T follicular helper cell (primary cell): ENCODE measurements around the gene ADAMTS13.

Experiments used
- DNase-seq: peaks from one replicate; pipeline ENCODE4 v3.0.0-alpha.2; 2020; ENCODE audit warnings: low read depth

The ADAMTS13 gene

GRCh38 chr9:133454943-133455673 lies 32.9 kb downstream of the ADAMTS13 start:
- no peak for DNase-seq

DNA sequence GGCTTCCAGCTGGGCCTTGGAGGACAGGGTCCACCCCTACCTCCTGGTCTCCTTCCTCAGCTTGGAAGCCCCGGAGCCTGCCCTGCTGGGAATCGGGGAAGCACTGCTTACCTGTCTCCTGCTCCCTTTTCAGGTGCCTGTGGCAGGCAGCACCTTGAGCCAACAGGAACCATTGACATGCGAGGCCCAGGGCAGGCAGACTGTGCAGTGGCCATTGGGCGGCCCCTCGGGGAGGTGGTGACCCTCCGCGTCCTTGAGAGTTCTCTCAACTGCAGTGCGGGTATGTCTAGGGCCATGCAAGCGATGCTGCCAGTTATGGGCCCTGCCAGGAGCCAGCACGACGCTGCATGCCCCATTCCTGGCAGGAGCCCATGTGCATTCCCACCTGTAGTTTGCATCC lies 33.8 kb downstream of the ADAMTS13 start:
- no peak for DNase-seq

- DNase-seq, result no peak
Measured at GRCh38 chr9:133456409-133456808, 34.2 kb downstream of the ADAMTS13 start.

GRCh38 chr9:133457233-133457632 lies 35.1 kb downstream of the ADAMTS13 start:
- no peak for DNase-seq

DNA sequence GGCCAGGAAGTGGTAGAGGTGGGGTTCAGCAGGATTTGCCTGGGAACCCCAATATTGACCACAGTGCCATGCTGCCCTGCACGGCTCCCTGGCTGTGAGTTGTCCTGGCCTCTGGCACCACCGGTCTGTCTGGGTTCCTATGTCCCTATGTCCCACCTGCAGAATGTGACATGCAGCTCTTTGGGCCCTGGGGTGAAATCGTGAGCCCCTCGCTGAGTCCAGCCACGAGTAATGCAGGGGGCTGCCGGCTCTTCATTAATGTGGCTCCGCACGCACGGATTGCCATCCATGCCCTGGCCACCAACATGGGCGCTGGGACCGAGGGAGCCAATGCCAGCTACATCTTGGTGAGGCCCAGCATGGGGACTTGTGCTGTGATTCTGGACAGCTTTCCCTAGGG lies 35.6 kb downstream of the ADAMTS13 start:
- DNase-seq, result no peak

DNA sequence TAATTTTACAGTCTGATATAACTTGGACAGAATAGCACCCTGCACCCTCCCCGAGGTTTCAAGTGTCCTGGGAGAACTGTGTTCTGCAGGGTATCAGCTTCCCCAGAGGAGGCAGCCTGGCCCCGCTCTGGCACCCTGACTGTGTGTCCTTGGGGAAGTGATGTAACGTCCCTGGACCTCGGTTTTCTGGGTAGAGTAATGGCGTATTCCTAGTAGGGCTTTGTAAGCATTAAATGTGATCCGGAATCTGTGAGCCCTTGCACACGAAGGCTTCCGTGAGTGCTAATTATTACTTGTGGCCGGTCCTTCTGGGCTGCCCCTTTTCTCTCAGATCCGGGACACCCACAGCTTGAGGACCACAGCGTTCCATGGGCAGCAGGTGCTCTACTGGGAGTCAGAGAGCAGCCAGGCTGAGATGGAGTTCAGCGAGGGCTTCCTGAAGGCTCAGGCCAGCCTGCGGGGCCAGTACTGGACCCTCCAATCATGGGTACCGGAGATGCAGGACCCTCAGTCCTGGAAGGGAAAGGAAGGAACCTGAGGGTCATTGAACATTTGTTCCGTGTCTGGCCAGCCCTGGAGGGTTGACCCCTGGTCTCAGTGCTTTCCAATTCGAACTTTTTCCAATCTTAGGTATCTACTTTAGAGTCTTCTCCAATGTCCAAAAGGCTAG lies 36.6 kb downstream of the ADAMTS13 start:
- DNase-seq, result no peak

GRCh38 chr9:133459476-133460404 lies 37.6 kb downstream of the ADAMTS13 start, which contains the start of gene CACFD1:
Gene CACFD1 (plus strand): TSS chr9:133459978. CDS start chr9:133460067, 89 bp downstream.
- peak; percentile 90 for DNase-seq

GRCh38 chr9:133460405-133461175 lies 38.4 kb downstream of the ADAMTS13 start:
- peak; percentile 37 for DNase-seq

DNA sequence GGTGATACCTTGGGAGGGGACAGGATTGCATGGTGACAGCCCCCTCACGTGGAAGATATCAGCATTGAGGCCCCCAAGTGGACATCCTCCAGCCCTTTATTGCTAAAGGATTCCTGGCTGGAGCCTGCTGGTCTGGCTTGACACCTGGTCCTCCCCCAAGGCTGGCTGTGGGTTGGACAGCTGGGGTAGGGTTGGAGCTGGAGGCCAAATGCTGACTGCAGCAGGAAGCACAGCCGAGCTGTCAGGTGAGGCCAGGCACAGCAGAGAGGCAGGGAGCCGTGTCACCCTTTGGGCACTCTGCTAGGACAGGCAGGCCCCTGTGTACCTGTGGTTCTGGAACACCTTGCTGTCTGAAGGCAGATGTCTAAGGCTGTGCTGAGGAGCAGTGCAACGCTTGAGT lies 39.8 kb downstream of the ADAMTS13 start:
- no peak for DNase-seq

GRCh38 chr9:133463234-133463863 lies 41.2 kb downstream of the ADAMTS13 start:
- DNase-seq, result peak; percentile 12

DNA sequence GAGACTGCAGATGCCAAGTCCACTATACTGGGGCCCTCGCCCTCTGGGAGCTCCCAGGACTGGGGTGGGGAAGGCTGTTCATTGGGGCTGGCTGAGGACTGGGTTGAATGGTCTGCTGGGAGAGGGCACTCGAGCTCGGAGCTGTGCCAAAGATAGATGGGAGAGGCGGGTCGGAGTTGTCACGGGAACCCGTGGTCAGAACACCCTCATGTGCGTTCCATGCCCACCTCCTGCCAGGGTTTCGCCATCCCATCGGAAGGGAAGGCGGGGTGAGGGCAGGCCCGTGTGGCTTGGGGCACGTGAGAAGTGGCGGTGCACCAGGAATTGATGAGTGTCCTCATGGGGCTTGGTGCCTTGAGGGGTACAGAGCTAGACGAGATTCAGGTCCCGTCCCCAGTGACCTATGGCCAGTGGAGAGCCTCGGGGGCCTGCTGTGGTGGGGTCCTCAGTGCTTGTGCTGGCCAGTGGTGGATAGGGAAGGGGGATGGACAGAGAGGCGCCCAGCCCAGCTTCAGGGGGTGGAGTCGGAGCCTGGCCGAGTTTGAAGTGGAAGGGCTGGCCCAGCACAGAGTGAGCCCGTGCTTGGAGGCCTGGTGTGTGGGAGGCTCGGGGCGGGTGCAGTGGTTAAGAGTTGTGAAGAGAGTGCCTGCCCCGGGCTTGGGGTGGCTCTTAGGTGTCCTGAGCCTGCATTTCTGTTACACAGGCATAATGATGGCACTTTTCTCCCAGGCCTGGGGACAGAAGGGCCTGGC lies 41.9 kb downstream of the ADAMTS13 start:
- DNase-seq, result no peak

DNA sequence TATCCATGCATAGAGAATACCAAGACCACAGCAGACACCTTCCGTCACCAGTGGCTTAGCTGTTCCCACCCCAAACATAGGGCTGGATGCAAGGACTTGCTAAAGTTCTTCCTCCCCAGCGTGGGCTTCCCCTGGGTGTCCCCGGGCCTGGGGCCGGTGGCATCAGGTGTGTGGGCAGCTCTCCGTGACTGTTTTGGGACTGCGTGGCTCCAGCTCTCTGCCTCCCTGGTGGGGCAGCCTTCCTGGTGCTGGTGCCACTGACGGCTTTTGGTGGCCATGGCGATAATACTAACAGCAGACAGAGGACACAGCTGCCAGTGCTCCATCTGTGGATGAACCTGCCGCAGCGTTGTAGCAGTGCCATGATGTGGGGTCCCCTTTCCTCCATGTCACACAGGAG lies 42.5 kb downstream of the ADAMTS13 start:
- DNase-seq, result no peak

DNA sequence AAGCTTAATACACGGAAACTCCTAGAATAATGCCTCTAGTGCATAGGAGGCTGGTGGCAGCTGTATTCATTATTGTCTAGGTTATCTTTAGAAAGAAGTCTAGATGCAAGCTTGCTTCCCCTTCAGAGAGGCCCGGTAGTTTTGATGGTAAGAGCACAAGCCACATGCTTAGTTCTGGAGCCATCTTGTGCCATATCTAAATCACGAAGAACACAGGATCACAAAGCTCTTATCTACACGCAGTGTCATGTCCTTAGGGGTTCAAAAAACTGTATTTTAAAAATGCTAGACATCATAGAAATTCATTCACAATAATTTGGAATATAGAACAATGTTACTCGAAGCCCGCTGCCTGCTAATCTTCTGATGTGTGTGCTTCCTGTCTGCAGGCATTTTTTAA lies 43.8 kb downstream of the ADAMTS13 start:
- no peak for DNase-seq

- DNase-seq, result no peak
Measured at GRCh38 chr9:133467101-133467500, 44.9 kb downstream of the ADAMTS13 start.

- DNase-seq, result no peak
Measured at GRCh38 chr9:133468374-133468773, 46.2 kb downstream of the ADAMTS13 start.

GRCh38 chr9:133468777-133469421 lies 46.7 kb downstream of the ADAMTS13 start:
- no peak for DNase-seq

DNA sequence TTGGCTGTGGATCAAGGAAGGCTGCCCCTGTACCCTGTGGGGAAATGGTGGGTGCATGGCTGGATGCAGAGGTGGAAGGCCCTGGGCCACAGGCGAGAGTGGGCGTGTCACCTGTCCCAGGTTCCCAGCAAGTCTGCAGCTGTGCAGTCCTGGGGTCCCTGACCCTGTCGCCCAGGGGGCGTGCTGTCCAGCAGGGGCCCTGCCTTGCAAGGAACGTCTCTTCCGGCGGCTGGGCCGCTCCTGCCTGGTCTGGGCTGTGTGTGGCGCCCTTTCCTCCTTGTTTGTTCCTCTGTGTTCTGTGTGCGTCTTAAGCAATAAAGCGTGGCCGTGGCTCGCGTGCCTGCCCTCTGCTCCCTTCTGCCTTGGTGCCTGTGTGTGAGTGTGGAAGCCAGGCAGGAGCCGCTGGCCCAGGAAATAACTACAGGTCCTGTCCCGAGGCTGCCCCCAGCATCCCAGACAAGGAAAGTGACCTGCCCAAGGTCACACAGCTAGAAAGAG lies 48.3 kb downstream of the ADAMTS13 start:
- DNase-seq, result no peak

DNA sequence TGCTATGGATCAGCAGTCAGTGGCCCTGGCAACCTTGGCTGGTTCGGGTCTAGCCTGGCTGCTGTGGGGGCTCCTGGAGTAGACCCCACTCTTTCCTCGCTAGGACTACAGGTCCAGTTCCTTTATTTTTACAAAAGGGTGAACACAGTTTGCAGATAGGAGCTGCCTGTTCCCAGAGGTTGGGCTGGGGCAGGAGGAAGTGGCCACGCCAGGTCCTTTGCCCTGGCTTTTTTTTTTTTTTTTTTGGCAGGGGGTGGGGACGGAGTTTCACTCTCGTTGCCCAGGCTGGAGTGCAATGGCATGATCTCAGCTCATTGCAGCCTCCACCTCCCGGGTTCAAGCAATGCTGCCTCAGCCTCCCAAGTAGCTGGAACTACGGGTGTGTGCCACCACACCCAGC lies 48.8 kb downstream of the ADAMTS13 start:
- no peak for DNase-seq

- DNase-seq, result no peak
Measured at GRCh38 chr9:133471551-133472276, 49.5 kb downstream of the ADAMTS13 start.
